DMS53 (cell line): Measurements from ENCODE around the gene NEUROG3.
A peak's percentile ranks its signal among the peaks of the same experiment; 100 is the strongest.
"Not testable (repeated sequence)": the region's sequence is repeated elsewhere in the genome, so short reads cannot be mapped to it uniquely, and the experiment has no call there.

Experiments
- DNase-seq: peaks from one replicate; lab custom pipeline; 2025; lab: John Stamatoyannopoulos, UW

The NEUROG3 gene

DNA sequence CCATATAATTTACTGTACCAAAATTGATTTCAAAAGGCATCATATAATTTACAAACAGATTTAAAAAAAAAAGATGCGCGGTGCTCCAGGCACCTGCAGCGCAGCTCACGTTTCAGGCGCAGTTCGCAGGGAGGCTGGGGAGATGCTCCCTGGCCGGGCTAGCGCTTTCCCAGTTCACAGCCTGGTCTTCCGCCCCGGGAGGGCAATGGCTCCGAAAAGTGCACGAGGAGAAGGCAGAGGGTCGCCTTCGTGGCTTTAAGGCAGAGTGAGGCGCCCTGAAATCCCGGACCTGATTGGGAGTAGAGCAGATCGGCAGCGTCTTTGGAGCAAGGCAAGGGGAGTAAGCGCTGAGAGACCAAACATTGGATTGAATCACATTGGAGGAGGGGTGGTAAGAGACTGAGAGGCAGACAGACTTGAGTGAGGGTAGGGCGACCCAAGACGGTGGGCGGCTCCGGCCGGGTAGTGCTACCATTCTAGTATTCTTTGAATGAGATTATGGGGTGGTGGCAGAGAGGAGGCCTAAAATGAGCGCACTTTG is 1.5 kb downstream of the NEUROG3 start:
- DNase-seq = peak; percentile 43

DNA sequence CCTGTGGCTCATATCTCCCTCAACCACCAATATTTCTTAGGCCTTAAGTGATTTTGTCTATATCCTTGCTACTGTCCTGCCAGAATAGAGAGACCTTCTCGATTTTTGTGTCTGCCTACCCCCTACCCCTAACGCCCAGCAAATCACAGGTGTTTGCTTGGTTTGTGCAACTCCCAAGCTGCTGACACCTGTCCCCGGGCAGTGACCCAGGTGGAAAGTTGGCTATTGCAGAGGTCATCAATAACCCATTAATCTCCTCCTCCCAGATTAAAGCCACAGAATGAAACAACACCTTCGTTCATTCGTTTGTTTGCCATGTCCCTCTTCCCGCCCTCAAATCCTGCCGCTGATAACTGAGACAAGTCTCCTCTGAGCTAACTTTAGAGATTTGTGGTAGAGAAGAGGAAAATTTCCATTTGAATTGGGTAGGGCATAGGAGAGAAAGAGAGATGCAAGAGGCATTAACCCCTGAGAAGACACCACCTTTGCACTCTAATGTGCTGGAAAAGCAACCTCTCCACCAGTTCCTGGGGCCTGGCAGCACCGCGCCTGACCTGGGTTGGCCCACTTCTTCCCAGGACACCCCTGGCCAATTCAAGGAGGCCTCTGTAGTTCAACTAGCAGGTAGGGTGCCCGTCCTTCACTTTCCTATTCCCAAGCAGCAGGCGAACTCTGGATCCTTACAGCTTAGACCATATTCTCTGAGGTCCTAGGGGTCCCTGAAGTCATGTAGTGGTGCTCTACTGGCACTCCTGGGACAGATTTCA is 3.0 kb downstream of the NEUROG3 start:
- no peak for DNase-seq

DNA sequence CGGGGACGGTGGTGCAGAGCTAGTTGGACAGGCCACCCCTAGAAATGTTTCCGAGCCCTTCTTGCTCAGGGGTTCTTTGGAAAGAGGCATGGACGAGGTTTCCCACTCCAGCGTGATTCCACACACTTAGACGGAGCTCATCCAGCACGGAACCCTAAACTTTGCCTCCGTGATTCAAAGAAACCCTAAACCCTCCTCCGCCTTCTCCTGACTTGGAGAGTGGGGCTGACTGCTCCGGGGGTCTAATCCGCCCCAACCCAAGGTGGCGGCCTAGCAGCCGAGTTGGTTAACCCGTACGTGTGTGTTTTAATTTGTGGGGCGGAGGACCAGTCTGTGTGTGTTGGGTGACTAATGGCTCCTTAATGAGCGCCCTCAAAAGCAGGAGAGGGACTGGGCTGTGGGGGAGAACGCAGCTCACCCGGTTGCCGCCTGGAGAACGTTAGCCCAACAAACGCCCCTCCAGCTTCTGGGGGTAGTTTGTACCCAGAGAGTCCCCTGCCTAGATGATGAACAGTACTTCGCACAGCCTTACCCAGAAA is 3.8 kb downstream of the NEUROG3 start:
- DNase-seq = no peak

DNA sequence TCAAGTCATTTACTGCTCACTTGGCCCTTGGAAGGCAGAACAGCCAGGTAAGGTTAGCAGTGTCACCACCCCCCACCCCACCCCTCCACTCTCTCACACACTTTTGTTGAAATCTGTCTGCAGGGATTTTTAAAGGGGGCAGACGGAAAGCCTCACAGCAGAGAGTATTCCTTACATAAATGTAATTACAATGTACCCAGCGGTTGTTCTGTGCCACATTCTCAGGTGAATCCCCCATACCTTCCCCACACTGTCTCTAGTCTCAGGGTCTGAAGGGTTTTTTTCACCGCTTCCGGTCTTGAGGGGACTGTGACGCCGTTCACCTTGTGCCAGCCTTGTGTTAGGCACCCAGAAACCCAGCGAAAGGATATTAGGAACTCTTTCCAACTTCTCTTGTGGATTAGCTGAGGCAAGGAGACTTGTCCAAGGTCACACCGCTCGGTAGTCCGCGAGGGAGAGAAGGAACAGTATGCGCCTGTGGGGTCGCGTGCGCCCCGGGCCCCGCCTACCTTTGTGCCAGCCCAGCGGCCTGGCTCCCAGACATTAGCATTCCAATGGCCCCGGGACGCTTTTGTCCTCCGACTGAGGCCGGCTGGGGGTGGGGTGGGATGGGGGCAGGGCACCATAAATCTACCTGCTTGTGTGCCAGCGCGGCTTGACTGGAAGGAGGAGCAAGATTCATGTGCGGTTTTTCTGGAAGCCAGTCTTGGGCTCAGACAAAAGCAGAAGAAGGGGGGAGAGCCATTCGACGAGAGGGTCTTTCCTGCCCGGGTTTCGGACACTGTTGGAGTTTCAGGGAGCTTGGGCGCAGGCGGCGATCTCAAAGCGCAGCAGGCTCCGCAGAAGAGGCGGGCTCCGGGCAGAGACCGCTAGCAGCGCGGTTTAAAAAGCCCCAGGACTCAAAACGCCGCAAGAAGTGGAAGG is 4.5 kb downstream of the NEUROG3 start:
- DNase-seq = peak; percentile 19

DNA sequence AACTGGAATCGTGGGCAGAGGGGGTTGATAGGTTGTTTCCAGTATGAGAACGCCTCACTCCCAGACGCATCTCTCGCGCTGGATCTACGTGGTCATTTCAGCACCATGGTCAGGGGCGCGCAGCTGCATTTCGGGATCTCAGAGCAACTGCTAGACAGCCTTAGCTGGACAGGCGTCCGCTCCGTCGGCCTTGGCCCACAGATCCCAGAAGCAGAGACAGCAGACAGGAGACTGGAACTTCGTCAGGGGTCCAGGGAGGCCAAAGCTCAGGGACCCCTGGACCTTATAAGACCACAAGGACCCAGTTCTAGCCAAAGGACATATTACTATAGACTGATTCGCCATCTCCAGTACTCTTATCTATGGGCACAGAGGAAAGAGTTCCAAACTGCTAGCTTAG is 5.3 kb downstream of the NEUROG3 start:
- DNase-seq = no peak

DNA sequence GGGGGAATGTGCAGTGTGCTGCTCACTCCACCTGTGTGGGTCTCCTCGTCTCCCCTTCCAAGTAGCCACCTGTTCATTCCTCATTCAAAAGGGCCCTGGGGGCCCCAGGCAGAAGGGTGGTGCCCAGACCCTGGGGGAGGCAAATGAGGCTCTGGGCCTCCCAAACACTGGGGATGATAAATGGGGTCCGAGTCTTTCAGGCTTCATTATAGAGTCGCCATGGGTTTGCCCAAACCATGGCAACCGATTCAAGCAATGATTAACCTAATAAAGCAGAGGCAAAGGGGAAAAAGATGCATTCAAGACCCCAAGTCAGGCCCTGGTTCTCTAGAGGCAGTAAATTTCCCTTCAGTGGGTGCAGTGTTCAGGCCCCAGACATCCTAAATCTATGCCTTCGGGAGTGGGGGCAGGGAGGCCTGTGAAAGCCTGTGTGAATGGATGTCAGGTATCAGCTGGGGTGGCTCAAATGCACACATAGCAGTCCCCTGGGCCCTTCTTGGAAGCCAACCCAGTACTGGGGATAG is 10.4 kb downstream of the NEUROG3 start:
- no peak for DNase-seq

DNA sequence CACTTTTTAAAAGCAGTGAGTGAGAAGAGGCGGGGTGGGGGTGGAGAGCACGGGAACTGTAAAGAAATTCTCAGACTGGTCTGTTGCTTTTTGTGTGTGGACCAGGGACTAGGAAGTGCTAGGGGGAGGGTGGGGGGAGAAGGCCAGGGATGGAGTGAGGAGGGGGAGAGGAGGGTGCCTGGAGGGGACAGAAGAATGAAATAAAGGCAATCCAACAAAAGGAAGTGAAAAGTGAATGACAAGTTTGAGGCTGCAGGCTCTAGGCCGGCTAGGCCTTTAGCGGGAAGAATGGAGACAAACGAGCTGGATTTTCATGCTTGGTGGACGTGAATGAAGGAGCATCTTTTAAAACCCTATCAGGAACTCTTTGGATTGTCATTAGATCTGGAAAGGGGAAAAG is 13.7 kb downstream of the NEUROG3 start:
- DNase-seq = no peak

DNA sequence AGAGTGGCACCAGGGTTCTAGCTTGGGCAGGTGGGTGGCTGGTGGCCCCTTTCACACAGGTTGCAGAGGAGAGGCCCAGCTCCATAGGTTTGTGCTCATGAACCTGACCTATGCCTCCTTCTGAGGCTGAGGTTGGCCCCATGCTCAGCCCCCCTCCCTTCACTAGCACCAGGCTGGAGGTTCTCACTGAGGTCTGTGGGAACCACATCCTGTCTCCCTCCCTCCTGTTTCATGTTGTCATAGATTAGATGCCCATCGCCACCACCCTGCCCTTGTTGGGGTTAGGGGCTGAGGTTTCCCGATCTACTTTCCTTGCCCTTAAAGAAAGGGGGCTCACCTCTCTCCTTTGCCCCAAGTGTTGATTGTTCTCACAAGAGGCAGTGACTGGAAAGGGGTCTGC is 14.7 kb downstream of the NEUROG3 start:
- DNase-seq = no peak

DNA sequence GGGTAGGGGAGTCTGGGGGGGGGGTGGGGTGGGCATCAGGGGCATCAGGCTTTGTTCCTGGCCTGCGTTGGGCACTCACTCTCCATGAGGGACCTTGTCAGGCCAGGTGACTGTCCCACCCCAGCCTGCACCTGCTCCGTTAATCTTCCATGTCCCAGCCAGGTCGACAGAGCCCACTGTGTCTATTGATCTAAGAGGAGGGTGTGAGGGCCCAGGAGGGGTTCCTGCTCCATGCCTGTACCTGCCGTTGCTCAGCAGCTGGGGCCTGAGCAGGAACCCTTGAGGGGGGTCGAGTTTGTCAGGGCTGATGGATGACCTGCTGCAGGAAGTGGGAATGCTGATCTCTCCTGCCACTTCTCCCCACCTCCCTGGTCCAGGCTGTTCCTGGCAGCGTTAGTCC is 18.6 kb downstream of the NEUROG3 start:
- DNase-seq = no peak

DNA sequence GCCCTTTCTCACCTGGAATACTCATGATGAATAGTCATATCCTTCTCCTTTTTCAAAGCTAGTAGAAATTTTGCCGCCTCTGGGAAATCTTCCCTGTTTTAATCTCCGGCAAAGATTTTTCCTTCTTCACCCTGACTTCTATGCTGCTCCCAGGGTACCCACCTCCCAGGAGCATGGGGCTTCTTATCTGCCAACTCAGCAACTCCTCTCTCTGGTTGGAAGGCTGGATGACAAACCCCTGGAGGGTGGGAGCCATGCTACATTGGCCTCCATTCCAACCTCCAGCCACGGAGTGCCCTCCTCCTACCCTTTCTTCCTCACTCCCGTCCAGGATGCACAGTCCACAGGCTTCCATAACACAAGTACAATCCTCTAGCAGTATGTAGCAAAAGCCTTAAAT is 19.9 kb downstream of the NEUROG3 start:
- DNase-seq = no peak

DNA sequence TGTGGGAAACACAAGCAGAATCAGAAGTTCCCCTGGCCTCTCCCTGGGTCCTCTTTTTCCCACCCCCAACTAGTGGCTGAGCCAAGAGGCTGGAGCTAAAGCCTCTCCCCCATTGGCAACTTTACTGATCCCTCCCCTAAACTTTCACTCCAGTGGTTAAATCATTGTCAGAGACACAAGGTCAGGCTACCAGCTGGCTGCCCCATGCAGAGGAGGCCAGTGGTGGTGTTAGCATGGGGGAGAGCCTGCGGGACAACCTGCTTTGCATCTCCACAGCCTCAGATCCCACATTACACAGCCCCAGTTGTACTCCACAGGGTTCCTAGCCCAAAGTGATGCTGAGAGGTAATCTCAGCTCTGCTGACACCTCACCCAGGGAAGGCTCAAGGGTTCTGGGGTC is 21.0 kb downstream of the NEUROG3 start:
- no peak for DNase-seq

DNA sequence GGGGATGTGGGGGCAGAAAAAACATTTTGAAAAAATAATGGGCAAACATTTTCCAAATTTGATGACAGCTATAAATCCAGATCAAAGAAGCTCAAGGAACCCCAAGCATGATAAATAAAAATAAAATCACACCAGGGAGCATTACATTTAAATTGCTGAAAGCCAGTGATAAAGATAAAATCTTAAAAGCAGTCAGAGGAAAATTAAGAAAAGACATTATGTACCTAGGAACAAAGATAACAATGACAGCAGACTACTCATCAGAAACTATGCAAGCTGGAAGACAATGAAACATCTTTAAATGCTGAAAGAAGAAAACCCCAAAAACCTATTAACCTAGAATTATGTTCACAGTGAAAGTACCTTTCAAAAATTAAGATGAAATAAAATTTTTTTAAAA is 23.3 kb downstream of the NEUROG3 start:
- peak; percentile 35 for DNase-seq

DNA sequence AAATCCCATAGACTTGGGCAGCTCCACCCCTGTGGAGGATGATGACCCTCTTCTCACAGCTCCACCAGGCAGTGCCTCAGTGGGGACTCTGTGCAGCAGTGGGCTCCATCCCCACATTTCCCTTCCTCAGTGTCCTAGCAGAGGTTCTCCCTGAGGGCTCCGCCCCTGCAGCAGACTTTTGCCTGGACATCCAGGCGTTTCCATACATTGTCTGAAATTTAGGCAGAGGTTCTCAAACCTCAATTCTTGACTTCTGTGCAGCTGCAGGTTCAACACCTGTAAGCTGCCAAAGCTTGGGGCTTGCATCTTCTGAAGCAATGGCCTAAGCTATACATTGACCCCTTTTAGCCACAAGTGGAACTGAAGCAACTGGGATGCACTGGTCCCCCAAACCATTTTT is 31.8 kb downstream of the NEUROG3 start:
- peak; percentile 8 for DNase-seq

DNA sequence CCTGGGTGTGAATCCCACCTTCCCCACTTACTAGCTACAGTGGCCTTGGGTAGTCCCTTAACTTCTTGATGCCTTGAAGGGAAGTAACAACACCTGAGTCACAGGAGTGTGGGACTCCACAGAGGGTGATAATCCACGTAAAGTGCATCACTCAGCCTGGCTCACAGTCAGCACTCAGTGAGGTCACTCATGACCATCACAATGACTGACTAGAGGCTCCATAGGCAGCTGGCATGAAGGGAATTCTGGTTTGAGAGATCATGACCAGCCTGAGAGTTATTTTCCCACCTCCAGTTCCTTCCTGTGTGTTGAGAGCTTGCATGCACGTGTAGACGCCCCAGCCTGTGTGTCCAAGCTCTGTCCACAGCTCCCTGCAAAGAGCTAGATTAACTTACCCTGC is 34.8 kb downstream of the NEUROG3 start:
- no peak for DNase-seq

DNA sequence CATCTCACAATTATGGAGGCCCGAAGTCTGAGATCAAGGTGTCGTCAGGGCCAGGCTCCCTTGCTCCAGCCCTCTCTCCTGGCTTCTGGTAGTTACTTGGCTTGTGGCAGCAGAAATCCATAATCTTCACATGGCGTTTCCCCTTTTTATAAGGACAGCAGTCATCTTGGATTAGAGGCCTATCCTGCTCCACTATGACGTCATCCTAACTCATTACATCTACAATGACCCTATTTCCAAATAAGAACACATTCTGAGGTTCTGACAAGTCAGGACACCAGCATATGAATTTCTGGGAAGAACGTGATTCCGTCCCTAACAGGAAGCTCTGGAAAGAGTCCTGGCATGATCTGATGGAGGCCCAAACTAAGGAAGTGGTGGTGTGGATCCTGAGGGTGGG is 35.8 kb downstream of the NEUROG3 start:
- no peak for DNase-seq

DNA sequence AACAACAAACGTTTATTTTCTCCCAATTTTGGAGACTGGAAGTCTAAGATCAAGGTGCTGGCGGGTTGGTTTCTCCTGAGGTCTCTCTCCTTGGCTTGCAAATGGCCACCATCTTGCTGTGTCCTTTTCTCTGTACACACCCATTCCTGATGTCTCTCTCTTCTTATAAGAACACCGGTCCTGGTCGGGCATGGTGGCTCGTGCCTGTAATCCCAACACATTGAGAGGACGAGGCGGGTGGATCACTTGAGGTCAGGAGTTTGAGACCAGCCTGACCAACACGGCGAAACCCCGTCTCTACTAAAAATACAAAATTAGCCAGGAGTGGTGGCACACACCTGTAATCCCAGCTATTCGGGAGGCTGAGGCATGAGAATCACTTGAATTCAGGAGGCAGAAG is 36.7 kb downstream of the NEUROG3 start:
- DNase-seq = not testable (repeated sequence)

DNA sequence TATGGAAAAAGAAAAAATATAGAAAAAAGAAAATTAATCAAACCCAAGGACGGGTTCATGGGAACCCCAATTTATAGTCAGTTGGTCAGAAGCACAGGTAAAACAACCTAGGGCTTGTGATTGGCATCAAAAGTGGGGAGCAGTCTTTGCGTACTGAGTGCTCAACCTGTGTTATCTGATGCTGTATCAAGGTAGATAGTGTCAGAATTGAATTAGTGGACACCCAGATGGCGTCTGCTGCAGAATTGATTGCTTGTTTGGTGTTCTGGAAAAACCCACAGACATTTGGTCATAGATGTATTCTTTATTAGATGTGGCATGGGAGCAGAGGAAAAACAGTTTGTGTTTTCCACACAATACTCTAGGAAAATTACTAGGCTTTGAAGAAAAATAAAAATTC is 39.6 kb downstream of the NEUROG3 start:
- DNase-seq = no peak

DNA sequence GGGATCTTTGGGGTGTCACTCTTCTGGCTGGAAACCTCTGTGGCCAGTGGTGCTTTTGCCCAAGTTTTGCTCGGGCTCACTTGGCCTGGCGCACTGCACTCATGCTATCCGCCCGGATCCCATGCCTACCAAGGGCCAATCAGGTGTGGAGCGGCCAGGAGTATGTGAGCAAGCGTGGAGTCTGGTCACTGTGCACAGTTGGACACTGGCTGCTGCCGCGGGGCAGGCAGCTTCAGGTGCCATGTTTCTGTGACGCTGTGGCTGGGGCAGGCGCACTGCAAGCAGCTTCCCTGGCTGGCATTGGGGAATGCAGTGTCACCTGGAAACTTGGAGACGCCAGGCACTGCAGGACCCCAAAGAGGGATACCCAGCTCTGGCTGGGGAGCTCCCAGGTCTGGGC is 45.3 kb downstream of the NEUROG3 start:
- DNase-seq = no peak
